Measurements from ENCODE around the gene PTH1R. TPM values are rescaled to one million over a fixed set of nuclear protein-coding genes. Genes with fewer than 3 reads are reported as not detected.

Gene PTH1R
- 0.18 and 0.85 TPM in 2 replicates for total RNA-seq

DNA sequence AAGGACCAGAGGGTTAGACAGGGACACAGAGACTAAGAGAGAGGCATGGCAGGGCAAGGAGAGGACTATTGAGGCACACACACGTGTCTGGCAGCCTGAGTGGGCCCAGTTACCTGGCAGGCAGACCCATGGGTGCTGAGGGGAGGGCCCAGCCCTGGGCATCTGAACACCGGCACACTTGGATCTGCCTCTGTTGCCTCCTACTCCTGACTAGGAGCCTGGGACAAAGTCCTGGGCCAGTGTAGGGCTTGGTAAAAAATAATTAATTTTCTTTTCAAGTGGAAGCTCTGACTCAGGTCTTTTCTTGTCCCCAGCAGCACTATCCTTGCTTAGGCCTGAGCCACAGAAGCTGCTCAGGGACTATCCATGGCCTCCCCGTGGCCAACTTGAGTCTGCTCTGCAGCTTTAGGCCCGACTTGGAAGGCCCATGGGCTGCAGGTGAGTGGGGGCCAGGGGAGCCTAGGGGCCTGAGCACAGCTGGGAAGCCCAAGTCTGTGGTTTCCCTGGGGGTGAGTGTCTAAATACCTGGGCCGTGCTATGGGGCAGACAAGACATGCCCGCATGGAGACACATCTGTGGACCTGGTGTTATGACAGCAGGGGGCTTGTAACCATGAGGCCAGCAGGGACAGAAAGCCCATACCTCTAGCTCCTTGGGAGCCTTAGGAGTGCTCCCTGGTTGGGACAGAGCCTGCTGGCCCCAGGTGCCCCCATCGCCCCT, at the start of gene PTH1R:
PTH1R (plus strand) TSS at position 316 of the 720 bp plus-strand sequence. CDS start 5,839 bp downstream, outside the sequence.

GRCh38 chr3:46863261-46863782, 14.2 kb upstream of the PTH1R start, which contains the start of gene MYL3:
Gene MYL3, minus strand, starts transcription at chr3:46863444. Its CDS starts 54 bp downstream, at chr3:46863390.

Other genes starting within 250 kb of the PTH1R start
- gene ALS2CL, start 184.0 kb upstream of the PTH1R start, total RNA-seq, result 5.0 and 8.5 TPM in 2 replicates
- gene TMIE, start 176.3 kb upstream of the PTH1R start, total RNA-seq, result 0.19 TPM in 1 of 2 replicates, not detected in the other
- not detected in 2 replicates for gene PRSS50, start 159.9 kb upstream of the PTH1R start, total RNA-seq
- gene MYL3, start 14.3 kb upstream of the PTH1R start, total RNA-seq, result not detected in 2 replicates
- 44.1 and 47.4 TPM in 2 replicates for gene CCDC12, start 99.0 kb downstream of the PTH1R start, total RNA-seq
- gene NBEAL2, start 101.9 kb downstream of the PTH1R start, total RNA-seq, result 32.5 and 38.6 TPM in 2 replicates